GM18520 (cell line): ENCODE results near the gene SEC14L2.
A peak's percentile ranks its signal among the peaks of the same experiment; 100 is the strongest.
"Not testable (repeated sequence)": the region's sequence is repeated elsewhere in the genome, so short reads cannot be mapped to it uniquely, and the experiment has no call there.

Experiments used
- ATAC-seq: cut with Tn5 transposase; IDR thresholded peaks from one replicate; pipeline ENCODE4 v1.9.1; 2021; ENCODE audit not compliant: unreplicated experiment

SEC14L2 gene

DNA sequence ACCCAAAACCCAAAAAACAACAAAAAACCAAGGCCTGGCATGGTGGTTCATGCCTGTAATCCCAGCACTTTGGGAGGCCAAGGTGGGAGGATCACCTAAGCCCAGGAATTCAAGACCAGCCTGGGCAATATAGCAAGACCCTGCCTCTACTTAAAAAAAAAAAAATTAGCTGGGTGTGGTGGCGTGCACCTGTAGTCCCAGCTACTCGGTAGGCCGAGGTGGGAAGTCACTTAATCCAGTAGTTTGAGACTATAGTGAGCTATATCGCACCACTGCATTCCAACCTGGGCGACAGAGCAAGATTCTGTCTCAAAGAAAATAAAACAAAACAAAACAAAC, 5.9 kb downstream of the SEC14L2 start:
- ATAC-seq = not testable (repeated sequence)

DNA sequence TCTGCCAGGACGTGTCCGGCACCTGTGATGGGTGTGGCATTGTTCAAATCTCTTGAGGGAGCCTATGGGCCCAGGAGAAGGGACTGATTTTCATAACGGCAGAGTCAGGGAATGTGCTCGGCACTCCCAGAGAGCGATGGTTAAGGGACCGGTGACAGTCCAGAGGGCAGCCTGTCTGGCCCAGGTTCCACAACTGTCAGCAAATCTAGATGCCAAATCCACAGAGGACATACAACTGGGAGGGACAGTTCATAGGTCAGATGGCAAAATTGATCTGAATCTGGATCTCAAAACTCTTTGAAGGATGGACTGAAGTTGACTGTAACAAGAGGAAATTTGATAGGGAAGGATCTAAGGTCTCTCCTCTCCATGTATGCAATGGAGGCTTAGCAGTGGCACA, 7.5 kb downstream of the SEC14L2 start:
- ATAC-seq = no peak

DNA sequence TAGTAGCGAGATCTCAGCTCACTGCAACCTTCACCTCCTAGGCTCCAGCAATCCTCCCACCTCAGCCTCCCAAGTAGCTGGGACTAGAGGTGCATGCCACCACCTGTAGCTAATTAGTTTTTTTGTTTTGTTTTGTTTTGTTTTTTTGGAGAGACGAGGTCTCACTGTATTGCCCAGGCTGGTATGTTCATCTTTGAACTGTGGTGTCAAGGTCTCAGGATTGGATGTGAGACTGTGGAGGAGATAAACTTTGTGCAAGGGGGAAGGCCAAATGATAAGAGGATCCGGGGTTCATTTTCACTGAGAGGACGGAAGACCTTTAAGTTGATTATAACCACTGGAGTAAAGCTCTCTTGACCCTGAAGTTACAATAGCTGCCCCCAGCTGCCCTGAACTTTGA, 8.9 kb downstream of the SEC14L2 start:
- no peak for ATAC-seq

DNA sequence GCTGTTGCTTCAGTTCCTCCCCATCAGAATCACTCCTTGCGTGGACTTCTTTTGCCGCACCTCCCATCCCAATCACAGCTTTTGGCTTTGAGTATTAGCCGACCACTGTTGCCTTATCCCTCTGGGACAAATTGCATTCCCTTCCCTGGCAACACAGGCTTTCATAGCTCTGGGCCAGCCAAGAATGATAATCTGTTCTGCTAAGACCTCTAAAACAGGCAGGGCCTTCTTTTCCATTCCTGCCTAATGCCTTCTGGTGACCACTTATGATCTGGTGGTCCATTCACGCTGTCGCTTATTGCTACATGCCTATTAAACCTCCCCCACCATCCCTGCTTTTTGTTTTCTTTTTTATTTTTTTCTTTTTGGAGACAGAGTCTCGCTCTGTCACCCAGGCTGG, 9.6 kb downstream of the SEC14L2 start:
- no peak for ATAC-seq

DNA sequence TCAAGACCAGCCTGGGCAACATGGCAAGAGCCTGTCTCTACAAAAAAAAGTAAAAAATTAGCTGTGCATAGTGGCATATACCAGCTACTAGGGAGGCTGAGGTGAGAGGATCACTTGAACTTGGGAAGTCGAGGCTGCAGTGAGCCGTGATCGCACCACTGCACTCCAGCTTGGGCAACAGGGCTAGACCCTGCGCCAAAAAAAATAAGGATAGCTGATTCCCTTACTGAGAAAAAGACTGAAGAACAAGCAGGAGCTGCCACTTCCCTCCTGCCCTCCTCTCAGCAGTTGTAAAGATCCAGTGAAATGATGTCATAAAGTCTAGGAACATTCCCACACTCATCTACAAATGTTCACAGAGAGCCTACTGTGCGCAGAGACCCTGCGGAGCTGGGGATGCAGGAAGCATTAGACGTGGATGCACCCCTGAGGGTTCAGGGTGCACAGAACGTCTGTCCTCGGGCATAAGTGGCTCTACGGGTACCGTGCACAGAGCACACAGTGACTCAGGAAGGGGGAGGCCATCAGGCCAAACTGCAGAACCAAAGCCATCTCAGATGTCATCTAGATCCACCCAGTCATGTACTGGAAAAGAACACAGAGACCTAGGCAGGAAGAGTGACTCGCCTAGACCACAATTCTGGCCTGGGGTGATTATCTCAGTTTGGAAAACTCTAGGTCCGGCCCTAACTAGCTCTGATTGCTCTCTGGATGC, 11.7 kb downstream of the SEC14L2 start:
- ATAC-seq = no peak

DNA sequence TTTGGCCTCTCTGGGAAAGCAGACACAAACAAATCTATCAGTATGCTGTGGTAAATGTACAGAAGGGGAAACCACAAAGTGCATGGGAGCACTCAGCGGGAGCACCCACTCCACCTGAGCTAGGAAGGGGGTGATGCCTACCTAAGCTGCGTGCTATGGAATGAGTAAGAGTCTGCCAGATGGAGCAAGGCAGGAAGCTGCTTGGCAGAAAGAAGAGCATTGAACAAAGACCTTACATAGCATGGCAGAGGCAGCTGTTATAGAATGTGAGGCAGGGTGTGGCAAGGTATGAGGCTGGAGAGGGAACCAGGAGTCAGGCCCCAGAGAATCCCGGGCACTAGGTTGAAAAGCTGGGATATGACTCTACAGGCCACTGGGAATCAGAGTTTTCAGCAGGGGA, 15.0 kb downstream of the SEC14L2 start:
- no peak for ATAC-seq

DNA sequence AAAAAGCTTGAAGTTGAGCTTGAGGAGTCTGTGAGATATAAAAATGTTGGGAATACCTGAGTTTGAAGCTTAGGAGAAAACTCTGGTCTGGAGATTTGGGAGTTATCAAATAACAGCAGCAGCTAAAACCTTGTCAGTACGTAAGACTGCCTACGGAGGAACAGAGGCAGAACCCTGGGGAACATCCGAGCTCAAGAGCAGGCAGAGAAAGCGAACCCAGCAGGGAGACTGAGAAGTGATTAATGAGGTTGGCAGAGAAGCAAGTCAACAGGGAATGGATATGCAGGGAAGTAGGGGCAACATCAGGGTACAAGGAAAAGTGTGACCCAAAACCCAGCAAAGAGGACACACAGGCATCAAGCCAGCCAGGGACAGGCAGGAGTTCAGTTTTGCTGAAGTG, 16.2 kb downstream of the SEC14L2 start:
- no peak for ATAC-seq

DNA sequence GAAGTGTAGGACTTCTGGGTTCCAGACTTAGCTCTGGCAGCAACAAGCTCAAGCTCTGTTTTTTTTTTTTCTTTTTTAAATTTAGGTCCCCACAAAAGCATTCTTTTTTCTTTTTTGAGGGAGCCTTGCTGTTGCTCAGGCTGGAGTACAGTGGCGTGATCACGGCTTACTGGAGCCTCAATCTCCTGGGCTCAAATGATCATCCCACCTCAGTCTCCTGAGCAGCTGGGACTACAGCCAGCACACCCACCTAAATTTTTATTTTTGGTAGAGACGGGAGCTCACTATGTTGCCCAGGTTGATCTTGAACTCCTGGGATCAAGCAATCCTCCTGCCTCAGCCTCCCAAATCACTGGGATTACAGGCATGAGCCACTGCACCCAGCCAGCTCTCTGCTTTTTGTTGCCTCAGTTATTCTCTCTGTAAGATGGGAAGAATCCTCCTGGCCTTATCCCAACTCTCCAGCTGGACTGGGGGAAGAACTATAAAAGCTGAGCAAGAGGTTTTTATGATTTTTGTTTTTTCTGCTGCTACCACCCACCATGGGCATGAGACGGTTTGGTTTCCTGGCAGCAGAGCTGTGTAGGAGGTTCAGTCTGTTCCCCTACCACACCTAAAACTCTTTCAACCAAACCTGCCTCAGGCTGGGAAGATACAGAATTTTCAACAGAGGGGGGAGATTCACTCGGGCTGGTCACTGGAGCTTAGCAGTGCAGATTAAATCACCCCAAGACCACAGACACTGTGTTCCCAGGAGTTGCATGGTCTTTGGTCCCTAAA, 17.1 kb downstream of the SEC14L2 start:
- no peak for ATAC-seq

DNA sequence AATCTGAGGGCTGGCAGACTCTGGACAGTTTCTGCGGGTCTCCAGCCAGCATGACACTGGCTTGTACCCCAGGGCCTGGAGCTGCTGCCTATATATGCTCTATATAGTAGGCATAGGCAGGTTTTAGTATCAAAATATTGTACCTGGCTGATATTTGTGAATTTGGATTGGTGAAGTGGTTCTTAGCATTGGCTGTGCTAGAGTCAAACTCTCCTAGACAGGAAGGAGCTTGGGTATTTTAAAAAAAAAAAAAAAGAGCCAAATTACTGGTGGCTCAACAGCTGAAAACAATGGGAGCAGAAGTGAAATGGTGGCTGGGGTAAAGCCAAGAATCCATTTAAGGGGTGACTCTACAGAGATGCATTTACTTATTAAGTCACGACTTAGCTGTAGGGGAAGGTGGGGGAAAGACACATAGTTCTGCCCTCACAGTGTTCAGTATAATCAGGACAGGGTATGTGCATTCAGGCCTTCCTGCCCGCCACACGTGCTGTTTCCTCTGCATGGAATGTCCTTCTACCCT, 17.8 kb downstream of the SEC14L2 start:
- ATAC-seq = no peak

DNA sequence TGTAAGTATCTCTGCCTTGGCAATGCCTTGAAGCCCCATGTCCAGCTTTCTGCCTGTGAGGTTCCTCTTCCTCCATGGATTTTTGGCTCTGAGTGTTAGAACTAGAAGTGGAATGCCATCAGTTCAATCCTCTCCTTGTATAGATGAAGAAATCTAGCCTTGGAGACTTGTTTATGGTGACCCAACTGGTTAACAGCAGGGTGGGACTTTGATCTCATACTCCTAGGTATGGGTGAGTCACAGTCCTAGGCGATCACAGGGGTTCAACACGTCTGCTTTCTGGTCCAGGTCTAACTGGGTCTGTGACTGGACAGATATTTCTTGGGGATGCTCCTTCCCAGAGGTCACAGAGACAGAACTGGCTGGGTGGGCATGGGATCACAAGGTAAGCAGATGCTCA, 19.6 kb downstream of the SEC14L2 start:
- ATAC-seq = no peak

DNA sequence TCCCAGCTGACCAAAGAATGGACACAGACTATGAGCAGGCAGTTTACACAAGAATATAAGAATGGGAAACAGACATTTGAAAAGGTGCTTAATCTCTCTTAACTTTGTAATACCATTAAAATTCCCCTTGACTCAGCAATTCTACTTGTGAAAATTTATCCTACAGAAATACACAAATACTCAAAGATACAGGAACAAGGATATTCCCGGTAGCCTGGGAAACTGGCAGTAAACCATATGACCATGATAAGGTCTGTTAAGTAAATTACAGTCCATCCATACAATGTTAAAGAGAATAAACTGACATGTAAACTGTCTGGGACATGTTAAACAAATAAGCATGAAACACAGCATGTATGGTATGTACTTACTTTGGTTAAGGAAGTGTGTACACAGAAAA, 20.0 kb downstream of the SEC14L2 start:
- no peak for ATAC-seq

DNA sequence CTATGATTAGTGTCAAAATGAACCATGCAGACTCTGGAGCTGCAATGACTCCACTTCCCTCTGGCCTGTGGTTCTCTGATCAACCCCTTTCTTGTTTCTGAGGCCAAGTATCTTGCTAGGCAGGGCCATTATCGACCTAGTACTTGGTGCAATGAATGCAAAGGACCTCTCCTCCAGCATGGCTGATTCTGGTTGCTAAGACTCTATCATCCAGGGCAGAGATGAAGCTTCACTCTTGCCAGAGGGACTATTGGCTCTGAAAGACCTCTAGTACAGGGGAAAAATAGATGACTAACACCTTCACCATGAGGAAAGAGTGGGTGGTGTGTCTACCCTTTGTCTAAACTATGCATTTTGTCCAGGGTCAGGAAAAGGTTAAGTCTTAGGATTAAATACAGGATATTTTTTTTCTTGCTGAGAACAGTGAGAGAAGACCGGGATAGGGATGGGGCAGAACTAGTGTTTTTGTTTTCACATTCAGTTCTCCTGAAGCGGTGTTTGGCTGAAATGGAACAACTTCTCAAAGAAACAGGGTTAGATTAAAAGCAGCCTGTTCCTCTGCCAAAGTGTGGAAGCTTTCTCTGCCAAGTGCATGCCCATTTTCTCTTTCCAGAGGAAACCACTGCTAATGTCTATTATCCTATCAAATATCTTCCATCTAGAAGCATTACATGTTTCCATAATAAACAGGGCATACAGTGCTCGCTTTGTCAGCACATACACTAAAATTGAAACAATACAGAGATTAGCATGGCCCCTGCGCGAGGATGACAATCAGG, 23.7 kb downstream of the SEC14L2 start:
- no peak for ATAC-seq

DNA sequence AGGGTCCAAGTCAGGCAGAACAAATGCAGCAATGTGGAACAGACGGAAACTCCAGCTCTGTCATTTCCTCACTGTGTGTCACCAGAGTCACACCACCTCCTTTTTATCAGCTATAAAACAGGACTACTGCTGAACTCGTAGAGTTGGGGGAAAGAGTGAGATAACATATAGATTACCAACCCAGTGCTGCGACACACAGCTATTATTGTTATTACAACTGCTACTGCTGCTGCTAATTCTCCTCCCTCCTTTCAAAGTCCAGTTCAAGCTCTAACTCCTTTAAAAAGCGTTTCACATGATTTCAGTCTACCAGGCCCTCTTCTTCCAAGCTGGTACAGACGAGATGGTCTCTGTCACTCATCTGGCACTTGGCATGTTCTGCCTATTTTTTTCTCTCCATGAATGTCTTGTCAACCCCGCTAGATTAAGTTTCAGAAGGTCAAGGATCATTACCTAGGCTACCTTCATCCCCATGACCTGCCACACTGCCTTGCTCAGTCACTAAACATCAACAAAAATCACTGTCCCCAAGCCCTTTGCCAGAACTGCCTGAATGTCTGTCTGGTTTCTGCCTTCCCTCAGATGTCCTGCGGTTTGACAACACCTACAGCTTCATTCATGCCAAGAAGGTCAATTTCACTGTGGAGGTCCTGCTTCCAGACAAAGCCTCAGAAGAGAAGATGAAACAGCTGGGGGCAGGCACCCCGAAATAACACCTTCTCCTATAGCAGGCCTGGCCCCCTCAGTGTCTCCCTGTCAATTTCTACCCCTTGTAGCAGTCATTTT, 25.1 kb downstream of the SEC14L2 start:
- no peak for ATAC-seq

DNA sequence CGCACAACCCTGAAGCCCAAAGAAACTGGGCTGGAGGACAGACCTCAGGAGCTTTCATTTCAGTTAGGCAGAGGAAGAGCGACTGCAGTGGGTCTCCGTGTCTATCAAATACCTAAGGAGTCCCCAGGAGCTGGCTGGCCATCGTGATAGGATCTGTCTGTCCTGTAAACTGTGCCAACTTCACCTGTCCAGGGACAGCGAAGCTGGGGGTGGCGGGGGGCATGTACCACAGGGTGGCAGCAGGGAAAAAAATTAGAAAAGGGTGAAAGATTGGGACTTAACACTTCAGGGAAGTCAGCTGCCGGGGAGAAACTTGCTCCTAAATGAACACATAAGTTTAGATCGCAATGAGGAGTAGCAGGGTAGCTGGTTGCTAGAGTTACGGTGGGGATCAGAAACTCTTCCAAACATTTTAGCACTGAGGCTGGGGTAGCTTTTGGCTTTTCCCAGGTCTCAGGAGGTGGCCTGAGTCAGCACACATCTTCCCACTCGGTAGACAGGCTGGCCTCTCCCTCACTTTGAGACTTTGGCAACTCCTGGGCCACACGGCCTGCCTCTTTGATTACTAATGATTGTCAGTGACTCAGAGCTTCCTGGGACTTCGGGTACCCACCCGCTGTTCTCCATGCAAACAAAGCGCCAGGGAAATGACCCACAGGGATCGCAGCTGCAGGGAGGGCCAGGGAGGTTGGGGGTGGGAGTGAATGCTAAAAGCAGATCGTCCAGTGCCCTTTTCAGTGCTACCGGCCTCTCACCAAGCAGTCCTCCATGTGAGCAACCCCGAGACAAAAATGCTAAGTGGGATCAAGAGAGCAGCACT, 25.9 kb downstream of the SEC14L2 start:
- ATAC-seq = no peak

DNA sequence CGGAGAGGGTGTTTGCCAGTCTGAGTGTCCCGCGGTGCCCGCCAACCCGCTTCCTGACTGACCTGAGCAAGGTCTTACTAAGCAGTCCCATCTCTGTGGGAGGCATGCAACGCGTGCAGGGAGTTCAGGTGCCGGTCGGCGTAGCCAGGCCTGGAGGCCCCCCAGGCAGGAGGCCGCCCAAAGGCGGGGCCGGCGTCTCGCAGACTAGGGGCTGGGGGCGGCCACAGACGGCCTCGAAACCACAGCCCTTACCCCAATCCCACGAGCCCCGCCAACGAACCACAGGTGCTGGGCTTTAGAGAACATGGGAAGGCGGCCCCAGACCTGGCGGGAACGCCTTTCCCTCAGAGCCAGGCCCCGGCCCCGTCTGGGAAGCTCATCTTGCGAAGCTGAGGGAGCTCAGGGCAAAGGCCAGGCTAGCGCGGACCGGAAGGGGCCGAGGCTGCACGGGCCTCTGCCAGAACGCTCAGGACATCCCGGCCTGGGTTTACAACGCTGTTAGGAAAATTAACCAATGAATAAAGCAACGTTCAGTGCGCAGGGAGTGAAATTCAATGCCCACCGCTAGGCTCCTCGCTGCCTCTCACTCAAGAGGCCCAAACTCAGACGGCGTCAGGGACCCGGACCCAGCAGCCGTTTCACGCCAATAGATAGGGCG, 26.6 kb downstream of the SEC14L2 start:
- ATAC-seq = peak; percentile 13

DNA sequence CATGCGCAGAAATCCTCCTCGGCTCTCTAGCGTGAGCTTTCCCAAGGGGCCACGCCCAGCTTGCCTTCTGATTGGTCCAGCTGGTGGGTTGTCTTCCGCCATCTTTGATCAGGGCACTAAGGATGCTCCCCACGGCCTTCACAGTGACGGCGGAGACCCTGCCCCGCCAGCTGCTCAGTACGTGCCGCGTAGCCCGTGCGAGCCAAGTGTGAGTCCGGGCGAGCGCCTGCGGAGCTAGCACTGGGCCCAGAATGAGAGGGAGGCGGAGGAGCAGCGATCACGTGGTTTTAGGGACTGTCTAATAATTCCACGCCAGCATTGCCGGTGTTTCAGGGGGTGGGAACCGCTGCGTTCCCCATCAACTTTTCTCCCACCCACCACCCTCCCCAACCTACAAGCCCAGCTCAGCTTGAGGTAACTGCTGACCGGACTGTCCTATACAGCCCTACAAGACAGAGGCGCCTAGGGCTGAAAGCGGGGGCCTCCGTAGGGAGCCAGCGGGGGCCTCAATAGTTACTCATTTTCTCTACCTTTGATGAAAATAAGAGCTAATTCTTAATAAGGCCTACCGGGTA, 27.2 kb downstream of the SEC14L2 start:
- peak; percentile 86 for ATAC-seq

DNA sequence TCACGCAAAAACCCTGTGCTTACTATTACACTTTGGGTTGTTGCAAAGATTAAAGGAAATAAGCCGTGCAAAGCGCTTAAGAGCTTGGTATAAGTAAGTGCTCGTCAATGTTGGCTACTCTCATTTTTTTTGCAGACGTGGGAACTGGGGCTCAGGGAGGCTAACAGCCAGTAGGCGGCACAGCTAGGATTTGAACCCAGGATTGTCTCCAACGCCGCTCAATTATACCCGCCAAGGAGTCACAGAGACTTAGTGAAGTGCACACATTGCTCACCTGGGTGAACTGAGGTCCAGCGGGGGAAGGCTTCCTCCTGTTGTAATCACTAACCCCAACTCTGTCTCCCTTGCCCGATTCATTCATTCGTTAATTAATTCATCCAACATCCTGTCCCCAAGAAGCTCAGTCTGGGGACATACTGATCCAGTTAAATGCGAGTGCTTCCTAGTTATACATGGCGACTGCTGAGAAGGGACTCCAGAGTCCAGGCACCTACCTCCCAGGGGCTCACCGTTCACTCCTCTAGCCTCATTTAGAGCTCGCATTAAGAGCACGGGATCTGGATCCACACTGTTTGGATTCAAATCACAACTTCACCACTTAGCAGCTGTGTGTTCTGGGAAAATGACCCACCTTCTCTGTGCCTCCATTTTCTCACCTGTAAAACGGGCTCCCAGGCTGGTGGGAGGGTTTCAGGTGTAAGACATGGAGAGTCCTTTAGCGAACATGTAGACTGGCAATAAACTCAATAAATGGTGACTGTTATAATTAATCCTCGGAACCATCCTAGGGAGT, 27.9 kb downstream of the SEC14L2 start:
- no peak for ATAC-seq

DNA sequence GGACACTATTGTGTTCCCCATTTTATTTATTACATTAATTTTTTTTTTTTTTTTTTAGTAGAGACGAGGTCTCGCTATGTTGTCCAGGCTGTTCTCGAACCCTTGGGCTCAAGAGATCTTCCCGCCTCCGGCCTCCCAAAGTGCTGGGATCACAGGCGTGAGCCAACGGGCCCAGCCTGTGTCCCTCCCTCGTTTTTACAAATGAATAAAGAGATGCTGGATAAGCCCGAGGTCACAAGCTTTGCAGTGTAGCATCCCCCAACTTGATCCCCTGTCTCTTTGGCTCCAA, 28.5 kb downstream of the SEC14L2 start:
- no peak for ATAC-seq
